ENCODE results near the gene CLDN34.

DNA sequence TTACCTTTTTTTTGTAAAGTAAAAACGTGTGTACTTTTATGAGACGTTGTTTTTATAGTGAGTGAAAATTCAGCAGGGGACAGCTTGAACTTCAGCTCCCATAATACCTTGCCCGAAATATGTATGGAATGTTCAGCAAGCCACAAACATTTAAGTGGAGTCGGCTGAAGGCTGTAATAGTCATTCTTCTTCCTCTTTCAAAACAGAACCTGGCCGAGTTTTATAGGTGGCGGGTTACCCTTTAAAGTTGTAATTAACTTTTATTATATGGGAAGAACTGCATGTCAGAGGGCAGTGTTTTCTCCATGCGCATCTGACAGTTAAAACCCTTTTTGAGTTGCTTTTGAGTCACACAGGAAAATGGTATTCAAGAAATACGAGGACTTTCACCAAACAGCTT is 50.7 kb downstream of the CLDN34 start:
- TF ChIP-seq, protein P1, sequence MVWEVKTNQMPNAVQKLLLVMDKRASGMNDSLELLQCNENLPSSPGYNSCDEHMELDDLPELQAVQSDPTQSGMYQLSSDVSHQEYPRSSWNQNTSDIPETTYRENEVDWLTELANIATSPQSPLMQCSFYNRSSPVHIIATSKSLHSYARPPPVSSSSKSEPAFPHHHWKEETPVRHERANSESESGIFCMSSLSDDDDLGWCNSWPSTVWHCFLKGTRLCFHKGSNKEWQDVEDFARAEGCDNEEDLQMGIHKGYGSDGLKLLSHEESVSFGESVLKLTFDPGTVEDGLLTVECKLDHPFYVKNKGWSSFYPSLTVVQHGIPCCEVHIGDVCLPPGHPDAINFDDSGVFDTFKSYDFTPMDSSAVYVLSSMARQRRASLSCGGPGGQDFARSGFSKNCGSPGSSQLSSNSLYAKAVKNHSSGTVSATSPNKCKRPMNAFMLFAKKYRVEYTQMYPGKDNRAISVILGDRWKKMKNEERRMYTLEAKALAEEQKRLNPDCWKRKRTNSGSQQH (CRISPR knock-in tag; IDR thresholded peaks at IDR 0.05; ENCODE audit: low read depth) = no peak
- TF ChIP-seq NFATC3 (CRISPR knock-in tag; IDR thresholded peaks at IDR 0.05) = no peak
- TF ChIP-seq BHLHE40 (IDR thresholded peaks at IDR 0.05; ENCODE audit: low read length) = no peak
- no peak for TF ChIP-seq ZNF230 (CRISPR knock-in tag; IDR thresholded peaks at IDR 0.05)
- TF ChIP-seq, protein P2, sequence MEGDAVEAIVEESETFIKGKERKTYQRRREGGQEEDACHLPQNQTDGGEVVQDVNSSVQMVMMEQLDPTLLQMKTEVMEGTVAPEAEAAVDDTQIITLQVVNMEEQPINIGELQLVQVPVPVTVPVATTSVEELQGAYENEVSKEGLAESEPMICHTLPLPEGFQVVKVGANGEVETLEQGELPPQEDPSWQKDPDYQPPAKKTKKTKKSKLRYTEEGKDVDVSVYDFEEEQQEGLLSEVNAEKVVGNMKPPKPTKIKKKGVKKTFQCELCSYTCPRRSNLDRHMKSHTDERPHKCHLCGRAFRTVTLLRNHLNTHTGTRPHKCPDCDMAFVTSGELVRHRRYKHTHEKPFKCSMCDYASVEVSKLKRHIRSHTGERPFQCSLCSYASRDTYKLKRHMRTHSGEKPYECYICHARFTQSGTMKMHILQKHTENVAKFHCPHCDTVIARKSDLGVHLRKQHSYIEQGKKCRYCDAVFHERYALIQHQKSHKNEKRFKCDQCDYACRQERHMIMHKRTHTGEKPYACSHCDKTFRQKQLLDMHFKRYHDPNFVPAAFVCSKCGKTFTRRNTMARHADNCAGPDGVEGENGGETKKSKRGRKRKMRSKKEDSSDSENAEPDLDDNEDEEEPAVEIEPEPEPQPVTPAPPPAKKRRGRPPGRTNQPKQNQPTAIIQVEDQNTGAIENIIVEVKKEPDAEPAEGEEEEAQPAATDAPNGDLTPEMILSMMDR (CRISPR knock-in tag; IDR thresholded peaks at IDR 0.05) = no peak
- no peak for TF ChIP-seq EP300 (IDR thresholded peaks at IDR 0.05; ENCODE audit: low read depth in 2 of 2, low read length in 2 of 2)
- no peak for TF ChIP-seq EP300 (CRISPR knock-in tag; IDR thresholded peaks at IDR 0.05; ENCODE audit: borderline replicate concordance)
- no peak for TF ChIP-seq ZNF33A (CRISPR knock-in tag; IDR thresholded peaks at IDR 0.05; ENCODE audit: borderline replicate concordance)
- no peak for TF ChIP-seq MXI1 (IDR thresholded peaks at IDR 0.05; ENCODE audit: borderline replicate concordance, low read depth, low read length)
- TF ChIP-seq, protein P3, sequence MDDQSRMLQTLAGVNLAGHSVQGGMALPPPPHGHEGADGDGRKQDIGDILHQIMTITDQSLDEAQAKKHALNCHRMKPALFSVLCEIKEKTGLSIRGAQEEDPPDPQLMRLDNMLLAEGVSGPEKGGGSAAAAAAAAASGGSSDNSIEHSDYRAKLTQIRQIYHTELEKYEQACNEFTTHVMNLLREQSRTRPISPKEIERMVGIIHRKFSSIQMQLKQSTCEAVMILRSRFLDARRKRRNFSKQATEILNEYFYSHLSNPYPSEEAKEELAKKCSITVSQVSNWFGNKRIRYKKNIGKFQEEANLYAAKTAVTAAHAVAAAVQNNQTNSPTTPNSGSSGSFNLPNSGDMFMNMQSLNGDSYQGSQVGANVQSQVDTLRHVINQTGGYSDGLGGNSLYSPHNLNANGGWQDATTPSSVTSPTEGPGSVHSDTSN (CRISPR knock-in tag; IDR thresholded peaks at IDR 0.05; ENCODE audit: borderline replicate concordance) = no peak
